HEK293 (cell line): ENCODE measurements around the gene SPNS2.

Source experiments
- ZNF549 ChIP-seq: fragments of 450-650 bp; IDR thresholded peaks from 2 replicates; pipeline ENCODE4 v1.5.1; 2018; ENCODE audit warnings: missing biosample characterization, missing genetic modification characterization, mild to moderate bottlenecking, inconsistent platforms, moderate library complexity
- ZNF776 ChIP-seq: fragments of 450-650 bp; formaldehyde crosslinking; IDR thresholded peaks from 2 replicates; pipeline ENCODE4 v1.5.0; 2017; ENCODE audit warnings: missing biosample characterization, missing genetic modification characterization, borderline replicate concordance
- ZNF777 ChIP-seq: fragments of 450-650 bp; formaldehyde crosslinking; IDR thresholded peaks from 2 replicates; pipeline ENCODE4 v1.5.1; 2017; ENCODE audit warnings: missing biosample characterization, missing genetic modification characterization, borderline replicate concordance
- ZNF837 ChIP-seq: fragments of 450-650 bp; formaldehyde crosslinking; IDR thresholded peaks from 2 replicates; pipeline ENCODE4 v1.5.1; 2016; ENCODE audit warnings: missing biosample characterization, missing genetic modification characterization
- TF ChIP-seq, protein P1 (sequence below): fragments of 450-650 bp; formaldehyde crosslinking; IDR thresholded peaks from 2 replicates; pipeline ENCODE4 v1.5.1; 2016; ENCODE audit warnings: missing biosample characterization, missing genetic modification characterization
- TF ChIP-seq, protein P2 (sequence below): fragments of 450-650 bp; formaldehyde crosslinking; conservative IDR thresholded peaks from 2 replicates; pipeline ENCODE4 v1.5.1; 2016; ENCODE audit warnings: low read depth, missing biosample characterization, missing genetic modification characterization

DNA sequence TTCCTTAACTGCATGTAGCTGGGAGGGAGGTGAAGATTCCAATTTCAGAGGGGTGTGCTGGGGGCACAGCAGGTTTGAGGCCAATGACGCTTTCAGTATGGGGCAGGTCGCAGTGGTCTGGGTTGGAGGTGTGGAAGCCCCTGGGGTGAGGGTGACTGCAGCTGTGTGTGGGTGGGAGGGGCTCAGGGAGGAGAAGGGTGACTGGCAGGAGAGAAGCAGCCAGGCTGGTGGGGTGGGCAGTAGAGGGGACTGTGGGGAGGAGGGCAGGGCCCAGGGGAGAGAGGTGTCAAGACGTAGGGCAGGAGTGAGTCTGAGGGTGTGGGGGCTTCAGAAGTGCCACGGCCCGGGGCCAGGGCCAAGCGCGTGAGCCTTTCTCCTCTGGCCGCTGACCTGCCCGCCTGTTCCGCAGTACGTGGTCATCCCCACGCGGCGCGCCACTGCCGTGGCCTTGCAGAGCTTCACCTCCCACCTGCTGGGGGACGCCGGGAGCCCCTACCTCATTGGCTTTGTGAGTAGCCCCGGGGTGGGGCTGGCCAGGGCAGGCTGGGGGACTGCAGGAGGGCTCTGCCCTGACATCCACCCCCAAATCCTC, 37.1 kb downstream of the SPNS2 start:
- TF ChIP-seq ZNF777 (tag by site-specific recombination): no peak
- TF ChIP-seq ZNF776 (tag by site-specific recombination): no peak
- TF ChIP-seq ZNF837 (tag by site-specific recombination): no peak
- TF ChIP-seq, protein P1, sequence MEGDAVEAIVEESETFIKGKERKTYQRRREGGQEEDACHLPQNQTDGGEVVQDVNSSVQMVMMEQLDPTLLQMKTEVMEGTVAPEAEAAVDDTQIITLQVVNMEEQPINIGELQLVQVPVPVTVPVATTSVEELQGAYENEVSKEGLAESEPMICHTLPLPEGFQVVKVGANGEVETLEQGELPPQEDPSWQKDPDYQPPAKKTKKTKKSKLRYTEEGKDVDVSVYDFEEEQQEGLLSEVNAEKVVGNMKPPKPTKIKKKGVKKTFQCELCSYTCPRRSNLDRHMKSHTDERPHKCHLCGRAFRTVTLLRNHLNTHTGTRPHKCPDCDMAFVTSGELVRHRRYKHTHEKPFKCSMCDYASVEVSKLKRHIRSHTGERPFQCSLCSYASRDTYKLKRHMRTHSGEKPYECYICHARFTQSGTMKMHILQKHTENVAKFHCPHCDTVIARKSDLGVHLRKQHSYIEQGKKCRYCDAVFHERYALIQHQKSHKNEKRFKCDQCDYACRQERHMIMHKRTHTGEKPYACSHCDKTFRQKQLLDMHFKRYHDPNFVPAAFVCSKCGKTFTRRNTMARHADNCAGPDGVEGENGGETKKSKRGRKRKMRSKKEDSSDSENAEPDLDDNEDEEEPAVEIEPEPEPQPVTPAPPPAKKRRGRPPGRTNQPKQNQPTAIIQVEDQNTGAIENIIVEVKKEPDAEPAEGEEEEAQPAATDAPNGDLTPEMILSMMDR (tag by site-specific recombination): no peak
- no peak for TF ChIP-seq ZNF549 (tag by site-specific recombination)
- TF ChIP-seq, protein P2, sequence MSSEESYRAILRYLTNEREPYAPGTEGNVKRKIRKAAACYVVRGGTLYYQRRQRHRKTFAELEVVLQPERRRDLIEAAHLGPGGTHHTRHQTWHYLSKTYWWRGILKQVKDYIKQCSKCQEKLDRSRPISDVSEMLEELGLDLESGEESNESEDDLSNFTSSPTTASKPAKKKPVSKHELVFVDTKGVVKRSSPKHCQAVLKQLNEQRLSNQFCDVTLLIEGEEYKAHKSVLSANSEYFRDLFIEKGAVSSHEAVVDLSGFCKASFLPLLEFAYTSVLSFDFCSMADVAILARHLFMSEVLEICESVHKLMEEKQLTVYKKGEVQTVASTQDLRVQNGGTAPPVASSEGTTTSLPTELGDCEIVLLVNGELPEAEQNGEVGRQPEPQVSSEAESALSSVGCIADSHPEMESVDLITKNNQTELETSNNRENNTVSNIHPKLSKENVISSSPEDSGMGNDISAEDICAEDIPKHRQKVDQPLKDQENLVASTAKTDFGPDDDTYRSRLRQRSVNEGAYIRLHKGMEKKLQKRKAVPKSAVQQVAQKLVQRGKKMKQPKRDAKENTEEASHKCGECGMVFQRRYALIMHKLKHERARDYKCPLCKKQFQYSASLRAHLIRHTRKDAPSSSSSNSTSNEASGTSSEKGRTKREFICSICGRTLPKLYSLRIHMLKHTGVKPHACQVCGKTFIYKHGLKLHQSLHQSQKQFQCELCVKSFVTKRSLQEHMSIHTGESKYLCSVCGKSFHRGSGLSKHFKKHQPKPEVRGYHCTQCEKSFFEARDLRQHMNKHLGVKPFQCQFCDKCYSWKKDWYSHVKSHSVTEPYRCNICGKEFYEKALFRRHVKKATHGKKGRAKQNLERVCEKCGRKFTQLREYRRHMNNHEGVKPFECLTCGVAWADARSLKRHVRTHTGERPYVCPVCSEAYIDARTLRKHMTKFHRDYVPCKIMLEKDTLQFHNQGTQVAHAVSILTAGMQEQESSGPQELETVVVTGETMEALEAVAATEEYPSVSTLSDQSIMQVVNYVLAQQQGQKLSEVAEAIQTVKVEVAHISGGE (tag by site-specific recombination): no peak
